GM12891 (cell line): ENCODE data around the gene CPLX3.
A peak's percentile ranks its signal among the peaks of the same experiment; 100 is the strongest.

Experiments
- PAX5 ChIP-seq: IDR thresholded peaks from 2 replicates; pipeline ENCODE4 v1.6.1; 2011; ENCODE audit warnings: low read length, moderate library complexity, mild to moderate bottlenecking; ENCODE audit not compliant: insufficient read depth, severe bottlenecking
- POLR2A ChIP-seq: IDR thresholded peaks from 2 replicates; pipeline ENCODE4 v1.6.1; 2011; ENCODE audit warnings: low read depth, low read length, control low read depth
- POLR2AphosphoS5 ChIP-seq: IDR thresholded peaks from 2 replicates; pipeline ENCODE4 v1.6.1; 2011; ENCODE audit warnings: low read depth, low read length, control low read depth
- POU2F2 ChIP-seq: IDR thresholded peaks from 2 replicates; pipeline ENCODE4 v1.6.1; 2011; ENCODE audit warnings: low read depth, mild to moderate bottlenecking, control low read depth, low read length, moderate library complexity
- TAF1 ChIP-seq: IDR thresholded peaks from 2 replicates; pipeline ENCODE4 v1.6.1; 2011; ENCODE audit warnings: low read depth, low read length, control low read depth

DNA sequence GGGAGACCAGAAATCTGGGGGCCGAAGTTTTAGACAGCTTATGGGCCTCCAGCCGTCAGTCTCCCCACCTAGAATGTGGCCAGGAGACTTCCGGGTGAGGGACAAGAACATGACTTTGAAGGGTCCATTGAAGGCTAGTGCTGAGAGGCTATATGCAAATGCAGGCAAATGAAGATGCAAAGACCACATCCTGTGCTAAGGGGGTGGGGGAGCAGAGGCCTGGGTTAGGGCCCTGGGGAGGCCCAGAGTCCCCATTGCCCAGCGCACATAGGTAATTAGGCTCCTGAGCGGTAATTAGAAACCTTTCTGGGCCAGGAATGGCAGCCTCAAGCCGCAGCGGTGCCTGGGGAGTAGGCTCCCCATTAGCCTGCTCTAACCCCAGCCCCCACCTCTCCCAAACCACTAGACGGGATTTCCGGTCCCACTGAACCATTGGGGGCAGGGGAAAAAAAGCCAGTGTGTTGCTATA lies 37.7 kb upstream of the CPLX3 start:
- TF ChIP-seq POLR2AphosphoS5, result peak; percentile 92
- peak; percentile 92 for TF ChIP-seq POLR2A
- peak; percentile 100 for TF ChIP-seq POU2F2
- peak; percentile 96 for TF ChIP-seq TAF1
- TF ChIP-seq PAX5, result no peak
